ENCODE results near the gene TGFBI.

- no peak for TF ChIP-seq POLR2AphosphoS5 (IDR thresholded peaks at IDR 0.05; ENCODE audit: insufficient read depth in 1 of 2, low read depth in 1 of 2)
- TF ChIP-seq CTCF (IDR thresholded peaks at IDR 0.05) = no peak
- TF ChIP-seq POLR2A (IDR thresholded peaks at IDR 0.05) = no peak
Observed at GRCh38 chr5:136101884-136102283, 73.1 kb downstream of the TGFBI start.
